Neural cell (in vitro differentiated cells): Measurements from ENCODE around the gene SLC7A6. TPM values are rescaled to one million over a fixed set of nuclear protein-coding genes. Genes with fewer than 3 reads are reported as not detected.

ENCODE experiments used
- H2AFZ ChIP-seq: fragments of 200-600, 300-800 bp; sonication (generic), shearing (Covaris generic); 2 replicates; pipeline ENCODE4 v1.6.0; 2014; ENCODE audit warnings: low read depth, mild to moderate bottlenecking, antibody characterized with exemption, low read length, moderate library complexity
- H3F3A ChIP-seq: fragments of 200-600 bp; shearing (Covaris generic); 2 replicates; pipeline ENCODE4 v1.6.1; 2016; ENCODE audit warnings: mild to moderate bottlenecking, moderate library complexity, mixed read lengths, antibody characterized with exemption, low read length; ENCODE audit not compliant: insufficient read depth, poor library complexity, severe bottlenecking
- H3K27ac ChIP-seq: fragments of 200-600, 300-800 bp; sonication (generic), shearing (Covaris generic); 2 replicates; pipeline ENCODE4 v1.5.1; 2014; ENCODE audit warnings: mild to moderate bottlenecking, low read length, moderate library complexity
- H3K27me3 ChIP-seq: fragments of 300-800, 200-600 bp; sonication (generic), shearing (Covaris generic); 2 replicates; pipeline ENCODE4 v1.6.0; 2014; ENCODE audit warnings: mild to moderate bottlenecking, low read depth, low read length, moderate library complexity; ENCODE audit not compliant: insufficient read depth
- H3K36me3 ChIP-seq: fragments of 300-800, 200-600 bp; sonication (generic), shearing (Covaris generic); 2 replicates; pipeline ENCODE4 v1.5.1; 2014; ENCODE audit warnings: mild to moderate bottlenecking, antibody characterized with exemption, low read length, moderate library complexity; ENCODE audit not compliant: insufficient read depth
- H3K4me2 ChIP-seq: fragments of 300-800, 200-600 bp; sonication (generic), shearing (Covaris generic); 2 replicates; pipeline ENCODE4 v1.6.0; 2014; ENCODE audit warnings: mild to moderate bottlenecking, low read length
- H3K4me3 ChIP-seq: fragments of 300-800, 200-600 bp; sonication (generic), shearing (Covaris generic); 2 replicates; pipeline ENCODE4 v1.5.1; 2014; ENCODE audit warnings: mild to moderate bottlenecking, low read length, moderate library complexity
- H3K79me2 ChIP-seq: fragments of 200-600 bp; shearing (Covaris generic); replicated peaks from 2 replicates; pipeline ENCODE4 v1.6.0; 2014; ENCODE audit warnings: mild to moderate bottlenecking, low read length, moderate library complexity; ENCODE audit not compliant: insufficient read depth
- H3K9ac ChIP-seq: fragments of 300-800, 200-600 bp; sonication (generic), shearing (Covaris generic); 2 replicates; pipeline ENCODE4 v1.6.1; 2016; ENCODE audit warnings: mild to moderate bottlenecking, low read length, mixed read lengths
- H3K9me2 ChIP-seq: fragments of 200-600 bp; shearing (Covaris generic); 2 replicates; pipeline ENCODE4 v1.6.1; 2016; ENCODE audit warnings: mild to moderate bottlenecking, low read length, mixed read lengths; ENCODE audit not compliant: insufficient read depth
- H3K9me3 ChIP-seq: fragments of 200-600, 300-800 bp; sonication (generic), shearing (Covaris generic); 2 replicates; pipeline ENCODE4 v1.6.1; 2016; ENCODE audit warnings: mild to moderate bottlenecking, mixed run types, low read length, moderate library complexity, mixed read lengths
- H4K20me1 ChIP-seq: fragments of 200-600 bp; shearing (Covaris generic); 2 replicates; pipeline ENCODE4 v1.6.1; 2016; ENCODE audit warnings: mild to moderate bottlenecking, mixed run types; ENCODE audit not compliant: insufficient read depth
- EP300 ChIP-seq: fragments of 450-650 bp; conservative IDR thresholded peaks from 2 replicates; pipeline ENCODE4 v1.6.1; 2014; ENCODE audit warnings: antibody characterized with exemption, mild to moderate bottlenecking, moderate library complexity; ENCODE audit not compliant: poor library complexity, severe bottlenecking
- EZH2 ChIP-seq: fragments of 200-600, 300-800 bp; shearing (Covaris generic), sonication (generic); IDR thresholded peaks from 2 replicates; pipeline ENCODE4 v1.6.1; 2014; ENCODE audit warnings: antibody characterized with exemption, low read length, borderline replicate concordance, mild to moderate bottlenecking; ENCODE audit not compliant: insufficient read depth, poor library complexity, severe bottlenecking
- MXI1 ChIP-seq: fragments of 450-650 bp; conservative IDR thresholded peaks from 2 replicates; pipeline ENCODE4 v1.6.1; 2014; ENCODE audit warnings: antibody characterized with exemption, mild to moderate bottlenecking; ENCODE audit not compliant: poor library complexity, severe bottlenecking
- POLR2AphosphoS5 ChIP-seq: IDR thresholded peaks from 2 replicates; pipeline ENCODE4 v1.6.1; 2012
- RAD21 ChIP-seq: fragments of 450-650 bp; conservative IDR thresholded peaks from 2 replicates; pipeline ENCODE4 v1.6.1; 2014; ENCODE audit warnings: antibody characterized with exemption, mild to moderate bottlenecking, moderate library complexity
- SMC3 ChIP-seq: fragments of 450-650 bp; conservative IDR thresholded peaks from 2 replicates; pipeline ENCODE4 v1.6.1; 2014; ENCODE audit warnings: antibody characterized with exemption, mild to moderate bottlenecking, moderate library complexity; ENCODE audit not compliant: poor library complexity
- TAF1 ChIP-seq: IDR thresholded peaks from 2 replicates; pipeline ENCODE4 v1.6.1; 2012; ENCODE audit warnings: low read depth
- polyA plus RNA-seq: library from polyadenylated mRNA; depleted of rRNA; stranded (reverse); fragments of >200 nt; gene quantifications from 2 replicates; pipeline ENCODE4 v1.2.3, GENCODE V29; 2014
- TF ChIP-seq, protein P1 (sequence below): fragments of 450-650 bp; IDR thresholded peaks from 2 replicates; pipeline ENCODE4 v1.5.1; 2014; ENCODE audit warnings: antibody characterized with exemption, mild to moderate bottlenecking, moderate library complexity; ENCODE audit not compliant: poor library complexity, severe bottlenecking
- TF ChIP-seq, protein P2 (sequence below): IDR thresholded peaks from 2 replicates; pipeline ENCODE4 v1.6.1; 2012; ENCODE audit warnings: borderline replicate concordance

SLC7A6 gene
- polyA plus RNA-seq, 1 donor from 2014 or later: 39.3 TPM

DNA sequence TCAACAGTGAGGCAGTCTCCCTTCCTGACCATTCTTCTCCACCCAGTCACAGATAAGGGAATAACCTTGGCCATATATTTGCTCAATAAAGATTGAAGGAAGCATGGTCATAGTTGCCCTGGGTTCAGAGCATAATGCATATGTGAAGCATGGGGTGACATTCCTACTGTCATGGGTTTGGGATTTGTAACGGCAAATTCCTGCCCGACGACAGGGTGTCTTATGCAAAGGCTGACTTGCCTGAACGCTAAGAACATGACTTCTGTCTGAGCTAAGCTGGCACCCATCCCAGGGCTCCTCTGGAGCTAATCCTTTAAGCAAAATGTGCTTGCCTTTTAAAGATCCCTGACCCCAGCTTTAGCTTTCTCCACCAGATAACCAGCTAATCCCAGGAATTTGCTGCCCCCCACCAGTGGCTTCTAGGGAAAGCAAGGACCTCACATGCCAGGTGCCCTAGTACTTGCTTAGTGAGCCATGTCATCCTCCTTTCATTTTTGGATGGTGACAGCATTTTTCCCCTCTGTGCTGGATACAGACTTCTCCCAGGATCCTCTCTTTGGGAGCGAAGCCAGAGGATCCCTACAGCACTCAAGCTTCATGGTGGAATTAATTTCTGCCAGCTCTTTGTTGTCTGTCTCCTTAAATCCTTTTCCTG, 34.7 kb downstream of the SLC7A6 start:
- Histone ChIP-seq H2AFZ (no peak overlapping the region), H3K9ac (no peak overlapping the region), H3K9me2 (no peaks in the 10 kb centered on the region), H3K4me2 (no peak overlapping the region), H3K27me3 (no peaks in the 10 kb centered on the region), H3K79me2 (no peaks in the 10 kb centered on the region), H3K27ac (no peak overlapping the region), H3K36me3 (no peaks in the 10 kb centered on the region), H4K20me1 (no peaks in the 10 kb centered on the region), H3K4me3 (no peak overlapping the region), H3K9me3 (no peaks in the 10 kb centered on the region), H3F3A (no peaks in the 10 kb centered on the region)
- TF ChIP-seq, protein P1, sequence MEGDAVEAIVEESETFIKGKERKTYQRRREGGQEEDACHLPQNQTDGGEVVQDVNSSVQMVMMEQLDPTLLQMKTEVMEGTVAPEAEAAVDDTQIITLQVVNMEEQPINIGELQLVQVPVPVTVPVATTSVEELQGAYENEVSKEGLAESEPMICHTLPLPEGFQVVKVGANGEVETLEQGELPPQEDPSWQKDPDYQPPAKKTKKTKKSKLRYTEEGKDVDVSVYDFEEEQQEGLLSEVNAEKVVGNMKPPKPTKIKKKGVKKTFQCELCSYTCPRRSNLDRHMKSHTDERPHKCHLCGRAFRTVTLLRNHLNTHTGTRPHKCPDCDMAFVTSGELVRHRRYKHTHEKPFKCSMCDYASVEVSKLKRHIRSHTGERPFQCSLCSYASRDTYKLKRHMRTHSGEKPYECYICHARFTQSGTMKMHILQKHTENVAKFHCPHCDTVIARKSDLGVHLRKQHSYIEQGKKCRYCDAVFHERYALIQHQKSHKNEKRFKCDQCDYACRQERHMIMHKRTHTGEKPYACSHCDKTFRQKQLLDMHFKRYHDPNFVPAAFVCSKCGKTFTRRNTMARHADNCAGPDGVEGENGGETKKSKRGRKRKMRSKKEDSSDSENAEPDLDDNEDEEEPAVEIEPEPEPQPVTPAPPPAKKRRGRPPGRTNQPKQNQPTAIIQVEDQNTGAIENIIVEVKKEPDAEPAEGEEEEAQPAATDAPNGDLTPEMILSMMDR: no peak
- TF ChIP-seq RAD21 (no peak), EP300 (no peak), MXI1 (no peak), SMC3 (no peak), TAF1 (no peak), EZH2 (no peak), POLR2AphosphoS5 (no peak)
- TF ChIP-seq, protein P2, sequence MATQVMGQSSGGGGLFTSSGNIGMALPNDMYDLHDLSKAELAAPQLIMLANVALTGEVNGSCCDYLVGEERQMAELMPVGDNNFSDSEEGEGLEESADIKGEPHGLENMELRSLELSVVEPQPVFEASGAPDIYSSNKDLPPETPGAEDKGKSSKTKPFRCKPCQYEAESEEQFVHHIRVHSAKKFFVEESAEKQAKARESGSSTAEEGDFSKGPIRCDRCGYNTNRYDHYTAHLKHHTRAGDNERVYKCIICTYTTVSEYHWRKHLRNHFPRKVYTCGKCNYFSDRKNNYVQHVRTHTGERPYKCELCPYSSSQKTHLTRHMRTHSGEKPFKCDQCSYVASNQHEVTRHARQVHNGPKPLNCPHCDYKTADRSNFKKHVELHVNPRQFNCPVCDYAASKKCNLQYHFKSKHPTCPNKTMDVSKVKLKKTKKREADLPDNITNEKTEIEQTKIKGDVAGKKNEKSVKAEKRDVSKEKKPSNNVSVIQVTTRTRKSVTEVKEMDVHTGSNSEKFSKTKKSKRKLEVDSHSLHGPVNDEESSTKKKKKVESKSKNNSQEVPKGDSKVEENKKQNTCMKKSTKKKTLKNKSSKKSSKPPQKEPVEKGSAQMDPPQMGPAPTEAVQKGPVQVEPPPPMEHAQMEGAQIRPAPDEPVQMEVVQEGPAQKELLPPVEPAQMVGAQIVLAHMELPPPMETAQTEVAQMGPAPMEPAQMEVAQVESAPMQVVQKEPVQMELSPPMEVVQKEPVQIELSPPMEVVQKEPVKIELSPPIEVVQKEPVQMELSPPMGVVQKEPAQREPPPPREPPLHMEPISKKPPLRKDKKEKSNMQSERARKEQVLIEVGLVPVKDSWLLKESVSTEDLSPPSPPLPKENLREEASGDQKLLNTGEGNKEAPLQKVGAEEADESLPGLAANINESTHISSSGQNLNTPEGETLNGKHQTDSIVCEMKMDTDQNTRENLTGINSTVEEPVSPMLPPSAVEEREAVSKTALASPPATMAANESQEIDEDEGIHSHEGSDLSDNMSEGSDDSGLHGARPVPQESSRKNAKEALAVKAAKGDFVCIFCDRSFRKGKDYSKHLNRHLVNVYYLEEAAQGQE: no peak

DNA sequence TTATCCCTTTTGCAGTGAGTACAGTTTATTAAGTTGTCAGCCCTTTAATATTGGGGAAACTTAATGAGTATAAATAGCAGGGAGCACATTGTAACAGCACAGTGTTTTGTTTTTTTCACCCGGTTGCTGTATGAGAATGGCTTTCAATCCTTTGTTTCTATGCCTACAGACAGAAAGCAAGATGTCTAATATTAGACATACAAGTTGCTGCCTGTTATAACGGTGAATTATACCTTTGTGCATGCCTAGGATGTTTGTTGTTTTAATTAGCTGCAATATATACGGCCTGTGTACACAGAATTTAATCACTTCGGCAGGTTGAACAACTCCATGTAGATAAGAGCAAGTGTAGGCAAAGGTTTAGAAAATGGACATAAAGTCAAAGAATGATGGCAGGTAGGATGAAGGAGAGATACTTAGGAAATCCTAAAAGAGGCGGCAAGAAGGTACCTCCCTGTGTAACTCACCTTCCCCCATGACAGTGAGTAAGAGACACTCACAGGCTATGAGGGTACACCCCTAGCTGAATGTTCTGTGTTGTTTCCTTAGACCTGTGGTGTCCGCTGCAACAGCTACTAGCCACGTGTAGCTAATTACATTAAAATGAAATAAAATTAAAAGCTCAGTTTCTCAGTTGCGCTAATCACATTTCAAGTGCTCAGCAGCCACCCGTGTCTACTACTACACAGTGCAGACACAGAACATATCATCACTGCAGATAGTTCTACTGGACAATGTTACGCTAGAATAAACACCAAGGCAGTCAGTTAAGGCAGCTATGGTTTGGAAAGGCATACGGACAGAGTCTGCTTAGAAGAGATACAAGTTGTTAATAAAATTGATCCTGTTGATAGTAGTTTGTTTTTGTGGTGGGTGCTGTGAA, 35.5 kb downstream of the SLC7A6 start:
- Histone ChIP-seq H3K9ac (no peak overlapping the region), H3K36me3 (no peaks in the 10 kb centered on the region)

More for the DNA sequence above, 35.5 kb downstream of the SLC7A6 start:
- Histone ChIP-seq H3K4me2 (no peak overlapping the region), H3K79me2 (no peaks in the 10 kb centered on the region), H2AFZ (no peak overlapping the region), H3K27me3 (no peaks in the 10 kb centered on the region), H3K9me3 (no peaks in the 10 kb centered on the region), H3K9me2 (no peaks in the 10 kb centered on the region), H3F3A (no peaks in the 10 kb centered on the region), H4K20me1 (no peaks in the 10 kb centered on the region), H3K4me3 (no peak overlapping the region), H3K27ac (no peak overlapping the region)
- TF ChIP-seq, protein P2: no peak
- TF ChIP-seq SMC3 (no peak), EZH2 (no peak), POLR2AphosphoS5 (no peak), TAF1 (no peak), RAD21 (no peak), MXI1 (no peak), EP300 (no peak)
- TF ChIP-seq, protein P1: no peak
